ENCODE data around the gene TCERG1L.

GRCh38 chr10:131140606-131141005 lies 170.9 kb downstream of the TCERG1L start:
- TF ChIP-seq GATA2 (IDR thresholded peaks at IDR 0.05; ENCODE audit: low read depth, low read length) (no peak), GATA3 (IDR thresholded peaks at IDR 0.05; ENCODE audit: low read depth, low read length) (no peak)
